GM21381 (cell line): ENCODE data around the gene GABBR2.

Experiments used
- ATAC-seq: cut with Tn5 transposase; IDR thresholded peaks from one replicate; pipeline ENCODE4 v1.9.1; 2021; ENCODE audit warnings: mild to moderate bottlenecking, moderate library complexity; ENCODE audit not compliant: unreplicated experiment

GABBR2 gene

DNA sequence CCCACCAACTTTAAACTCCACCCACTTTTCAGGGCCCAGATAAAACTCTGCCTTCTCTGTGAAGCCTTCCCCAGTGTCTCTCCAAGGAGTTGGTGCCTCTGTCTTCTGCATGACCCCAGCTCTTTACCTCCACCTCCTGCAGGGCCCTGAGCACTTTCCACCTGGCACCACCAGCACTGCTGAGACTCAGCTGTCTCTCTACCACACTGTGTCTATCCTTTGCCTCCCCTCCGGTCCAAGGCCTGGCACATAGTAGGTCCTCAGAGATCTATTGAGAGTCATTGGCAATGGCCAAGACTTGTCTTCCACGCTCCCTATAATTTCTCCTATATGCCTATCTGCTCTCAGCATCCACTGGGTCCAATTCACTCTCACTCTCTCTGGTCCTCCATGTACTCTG is 12.9 kb upstream of the GABBR2 start:
- no peak for ATAC-seq

DNA sequence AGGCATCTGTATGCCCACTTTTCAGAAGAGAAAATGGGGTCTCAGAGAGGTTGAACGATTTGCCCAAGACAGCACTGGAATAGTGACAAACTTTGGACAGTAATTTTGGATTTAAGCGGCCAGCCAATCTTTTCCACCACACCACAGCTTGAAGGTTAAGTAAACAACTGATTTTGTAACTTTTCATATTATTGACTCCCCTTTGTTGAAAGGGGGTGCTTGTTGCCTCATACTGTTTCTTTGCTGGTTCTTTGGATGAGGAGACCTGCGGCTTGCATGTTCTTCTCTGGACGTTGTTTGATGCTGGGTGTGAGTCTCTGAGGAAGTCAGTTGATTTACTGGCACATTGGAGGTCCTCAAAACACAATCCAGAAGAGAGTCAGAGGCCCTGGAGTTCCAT is 11.7 kb upstream of the GABBR2 start:
- ATAC-seq = no peak

DNA sequence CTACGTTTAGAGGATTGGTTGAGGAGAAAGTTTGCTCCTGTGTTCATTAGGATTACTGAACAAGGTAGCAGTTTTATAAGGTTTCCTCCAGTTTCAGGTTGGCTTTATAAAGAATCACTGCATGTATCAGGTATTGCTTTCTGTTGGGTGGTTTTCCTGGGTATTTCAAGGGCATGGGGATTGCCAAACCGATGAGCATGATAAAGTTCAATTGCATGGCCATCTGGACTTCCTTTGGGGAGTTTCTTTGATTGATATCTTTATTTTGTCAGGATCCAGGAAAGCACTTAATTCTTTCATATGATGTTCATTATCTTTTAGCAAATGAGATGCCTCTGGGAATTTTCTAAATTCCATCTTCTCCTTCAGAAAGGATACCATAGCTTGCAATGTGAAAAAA is 10.3 kb upstream of the GABBR2 start:
- ATAC-seq = no peak

GRCh38 chr9:98714833-98715232 is 6.1 kb upstream of the GABBR2 start:
- no peak for ATAC-seq

DNA sequence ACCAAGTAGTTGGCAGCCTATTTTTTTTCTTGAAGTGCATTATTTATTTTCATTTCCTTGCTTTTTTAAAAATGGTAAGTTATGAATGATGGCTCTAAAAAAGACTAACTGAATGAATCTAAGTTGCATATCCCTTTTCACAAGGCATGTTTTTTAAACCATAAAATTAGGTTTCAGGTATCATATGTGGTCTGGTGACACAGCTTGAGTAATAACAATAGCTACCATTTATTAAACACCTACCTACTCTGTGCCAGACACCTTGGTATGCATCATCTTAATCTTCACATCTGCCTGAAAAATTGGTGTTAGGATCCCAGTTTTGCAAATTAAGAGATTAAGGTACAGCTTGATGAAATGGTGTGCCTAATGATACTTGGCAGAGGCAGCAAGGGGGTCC is 4.3 kb upstream of the GABBR2 start:
- no peak for ATAC-seq

DNA sequence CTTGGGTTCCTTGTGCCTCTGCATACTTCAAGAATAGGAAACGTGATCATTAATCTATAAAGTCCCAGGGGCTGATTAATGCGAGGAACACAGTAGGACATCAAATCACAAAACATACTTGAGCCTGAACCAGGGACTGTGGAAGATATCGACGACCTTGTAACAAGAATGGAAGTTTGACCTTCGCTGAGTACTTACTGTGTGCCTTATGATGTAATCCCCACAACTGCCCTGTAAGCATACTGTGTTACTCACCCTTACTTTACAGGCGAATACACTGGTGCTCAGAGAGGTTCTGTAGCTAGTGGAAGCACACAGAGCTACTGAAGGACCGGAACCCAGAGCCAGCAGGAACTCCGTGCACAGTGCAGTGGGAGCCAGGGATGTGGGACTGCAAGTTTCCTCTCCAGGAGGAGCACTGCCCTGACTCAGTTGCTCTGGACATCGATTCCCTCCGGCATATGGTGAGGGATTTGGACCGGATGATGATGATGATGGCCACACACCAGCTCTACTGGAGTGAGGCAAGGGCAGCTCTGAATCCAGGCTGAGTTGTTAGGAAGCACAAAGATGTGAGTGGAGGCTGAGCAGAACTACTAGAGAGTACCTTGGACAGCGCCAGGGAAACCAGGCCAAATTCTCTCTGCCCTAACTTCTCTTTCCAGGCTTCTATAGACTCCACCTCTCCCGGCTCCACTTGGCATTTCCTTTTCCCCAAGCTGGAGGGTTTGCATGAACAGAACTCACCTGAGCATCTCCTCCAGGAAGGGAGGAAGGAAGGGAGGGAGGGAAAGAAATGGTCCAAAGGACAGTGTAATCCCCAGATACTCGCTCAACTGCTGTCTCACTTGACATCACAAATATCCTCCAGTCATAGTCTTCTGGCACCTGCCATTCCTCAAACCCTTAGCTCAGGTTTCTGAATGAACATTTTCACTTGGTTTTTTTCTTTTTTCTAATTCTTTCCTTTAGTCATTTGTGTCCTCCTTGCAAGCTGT is 1.5 kb upstream of the GABBR2 start:
- no peak for ATAC-seq

DNA sequence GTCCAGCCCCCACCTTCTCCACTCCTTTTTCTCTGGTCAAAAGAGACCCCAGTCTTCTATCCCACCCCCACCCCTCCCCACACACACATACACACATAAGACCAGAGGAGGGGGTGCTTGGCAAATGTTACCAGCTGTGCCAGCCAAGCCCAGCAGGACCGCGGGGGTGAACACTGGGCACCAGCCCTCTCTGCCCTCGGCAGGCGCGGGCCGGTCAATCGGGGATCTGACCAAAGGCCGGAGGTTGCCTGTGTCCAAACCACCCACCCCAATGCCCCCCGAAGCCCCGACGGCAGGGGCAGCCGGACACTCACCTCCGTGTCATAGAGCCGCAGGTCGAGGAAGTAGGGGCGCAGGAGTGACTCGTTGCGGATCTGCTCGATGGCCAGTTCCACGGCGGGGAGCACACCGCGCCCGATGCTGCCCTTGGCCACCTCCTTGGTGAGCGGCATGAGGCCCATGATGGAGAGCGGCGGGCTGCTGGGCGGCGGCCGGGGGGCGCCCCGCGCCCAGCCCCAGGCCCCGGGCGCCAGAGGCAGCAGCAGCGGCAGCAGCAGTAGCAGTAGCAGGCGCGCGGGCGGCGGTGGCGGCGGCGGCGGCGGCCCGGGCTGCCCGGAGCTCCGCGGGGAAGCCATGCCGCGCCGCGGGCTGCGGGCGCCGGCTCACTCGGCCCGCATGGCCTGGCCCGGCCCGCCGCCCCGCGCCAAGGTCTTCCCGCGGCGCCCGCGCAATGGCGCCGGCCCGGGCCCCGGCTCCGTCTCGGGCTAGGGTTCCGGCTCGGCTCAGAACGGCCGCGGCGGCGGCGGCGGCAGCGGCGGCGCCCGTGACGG is 417 bp downstream of the GABBR2 start:
- ATAC-seq = no peak

GRCh38 chr9:98707166-98708102 is 1.3 kb downstream of the GABBR2 start:
- no peak for ATAC-seq

- no peak for ATAC-seq
Observed at GRCh38 chr9:98706651-98707165, 2.0 kb downstream of the GABBR2 start.

- ATAC-seq = no peak
Observed at GRCh38 chr9:98702835-98703380, 5.8 kb downstream of the GABBR2 start.

- ATAC-seq = no peak
Observed at GRCh38 chr9:98702340-98702739, 6.4 kb downstream of the GABBR2 start.

DNA sequence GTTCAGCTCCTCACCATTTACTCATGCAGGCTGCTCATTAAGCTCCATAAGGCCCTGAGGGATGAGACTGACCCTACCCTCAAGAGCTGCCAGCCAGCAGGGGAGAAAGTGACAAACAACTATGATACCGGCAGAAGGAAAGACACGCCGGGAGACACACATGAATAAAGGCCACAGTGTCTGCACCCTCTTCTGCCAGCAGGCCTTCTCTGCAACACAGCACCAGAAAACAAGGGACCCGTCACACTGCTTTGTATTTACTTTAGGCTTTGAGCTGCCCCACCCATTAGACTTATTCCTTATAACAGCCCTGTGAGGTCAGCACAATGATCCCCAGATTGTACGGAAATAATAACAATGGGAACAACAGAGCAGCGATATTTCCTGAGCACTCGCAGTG is 7.2 kb downstream of the GABBR2 start:
- ATAC-seq = no peak

GRCh38 chr9:98700801-98701200 is 7.9 kb downstream of the GABBR2 start:
- ATAC-seq = no peak

GRCh38 chr9:98698856-98699255 is 9.9 kb downstream of the GABBR2 start:
- no peak for ATAC-seq

DNA sequence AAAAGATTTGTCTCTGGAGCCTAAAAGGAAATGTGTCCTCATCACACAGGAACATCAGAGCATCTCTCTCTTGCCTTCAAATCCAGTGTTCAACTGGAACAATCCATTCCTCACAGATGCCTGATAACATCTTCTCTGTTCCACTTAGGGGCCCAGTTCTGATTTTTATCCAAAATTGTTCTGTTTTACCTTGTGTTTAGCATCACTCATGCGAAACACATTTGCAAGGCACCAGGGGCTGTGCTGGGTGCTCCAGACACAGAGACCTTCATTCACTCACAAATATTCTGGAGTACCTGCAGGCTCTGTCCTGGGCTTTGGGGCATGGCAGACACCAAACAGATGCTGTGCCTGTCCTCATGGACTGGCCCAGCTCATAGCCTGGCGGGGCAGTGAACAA is 13.8 kb downstream of the GABBR2 start:
- no peak for ATAC-seq

- no peak for ATAC-seq
Observed at GRCh38 chr9:98692392-98692791, 16.3 kb downstream of the GABBR2 start.

DNA sequence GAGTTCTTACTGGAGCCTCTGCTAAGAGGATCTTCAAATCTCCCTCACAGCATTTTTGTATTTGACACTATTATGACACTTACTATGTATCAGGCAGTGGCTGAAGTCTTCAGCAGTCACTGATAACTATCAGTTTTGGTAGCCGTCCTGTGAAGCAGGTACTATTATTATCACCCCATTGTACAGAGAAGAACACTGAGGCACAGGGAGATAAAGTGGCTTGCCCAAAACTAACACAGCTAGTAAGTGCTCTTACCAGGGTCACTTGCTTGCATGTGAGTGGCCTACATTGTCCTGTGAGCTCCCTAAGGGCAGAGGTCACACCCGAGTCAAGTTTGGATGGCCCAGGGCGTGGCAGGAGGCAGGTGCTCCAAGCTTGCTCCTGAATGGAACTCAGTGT is 16.8 kb downstream of the GABBR2 start:
- ATAC-seq = no peak

DNA sequence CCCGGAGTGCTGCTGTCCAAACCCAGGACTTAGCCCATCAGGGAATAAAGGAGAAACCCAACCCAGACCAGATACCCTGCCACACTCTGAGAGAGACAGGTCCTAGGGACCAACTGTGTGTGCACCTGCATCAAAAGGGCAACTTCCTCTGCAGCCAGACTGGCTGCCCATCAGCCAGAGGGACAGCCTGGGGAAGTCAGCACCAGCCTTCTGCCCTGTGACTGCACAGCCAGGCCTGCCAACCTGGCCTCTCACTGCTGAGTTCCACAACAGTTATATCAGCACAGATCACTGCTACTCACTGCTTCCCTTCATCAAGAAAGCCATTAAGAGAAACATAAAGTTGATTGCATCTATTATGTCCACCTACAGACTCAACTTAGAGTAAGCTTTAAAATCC is 18.0 kb downstream of the GABBR2 start:
- no peak for ATAC-seq

DNA sequence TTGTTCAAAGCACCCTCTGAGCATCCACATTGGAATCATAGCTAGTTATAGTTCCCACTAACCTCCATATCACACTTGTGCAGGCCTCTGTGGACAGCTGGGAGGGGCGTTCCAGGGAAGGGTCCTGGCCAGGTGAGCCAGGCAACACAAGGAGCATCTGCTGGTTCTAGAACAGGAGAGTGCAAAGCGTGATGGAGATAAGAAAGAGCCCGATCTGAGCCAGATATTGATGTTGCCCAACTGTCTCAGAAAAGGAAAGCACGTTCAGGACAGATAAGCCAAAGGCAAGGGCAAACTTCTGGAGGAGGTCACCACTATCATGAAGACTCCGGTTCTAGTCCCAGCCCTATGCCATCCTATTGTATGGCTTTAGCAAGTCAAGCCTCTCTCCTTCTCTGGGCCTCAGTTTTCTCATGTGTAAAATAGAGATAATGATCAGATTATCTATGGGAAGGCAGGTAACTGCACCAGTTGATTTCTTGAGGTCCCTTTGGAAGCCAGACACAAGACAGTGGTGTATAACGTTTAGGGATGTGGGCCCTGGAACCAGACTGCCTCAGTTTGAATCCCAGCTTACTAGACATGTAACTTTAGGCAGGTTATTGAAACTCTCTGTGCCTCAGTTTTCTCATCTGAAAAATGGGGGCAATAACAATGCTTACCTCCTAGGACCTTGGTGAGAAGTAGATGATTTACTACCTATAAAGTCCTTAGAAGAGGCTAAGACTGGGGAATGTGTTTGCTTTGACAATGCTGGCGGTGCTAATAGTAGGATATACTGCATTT is 19.8 kb downstream of the GABBR2 start:
- no peak for ATAC-seq
